GM12878 (cell line): Measurements from ENCODE around the gene COLQ. TPM values are rescaled to one million over a fixed set of nuclear protein-coding genes. Genes with fewer than 3 reads are reported as not detected.

Source experiments
- ATAC-seq: fragments of 200-7000 bp; cut with Tn5 transposase; 3 replicates; pipeline ENCODE4 v1.9.1; 2020; ENCODE audit warnings: mild to moderate bottlenecking, moderate library complexity
- BruUV-seq: library from RNA; stranded (reverse); fragments of 400-500 nt; replicated peaks from 2 replicates; lab custom pipeline; 2021; lab: Mats Ljungman, UMichigan
- CTCF ChIA-PET: fragments of 300-600 bp; sonication (Branson Sonifier 250); formaldehyde crosslinking; extraction: SDS; loops from one replicate; lab custom pipeline; 2021; ENCODE audit warnings: inconsistent platforms; lab: Yijun Ruan, JAX
- POLR2A ChIA-PET: fragments of 350-600 bp; formaldehyde crosslinking; extraction: SDS; loops from one replicate; lab custom pipeline; 2021; ENCODE audit warnings: inconsistent platforms; lab: Charles Lee
- RAD21 ChIA-PET: fragments of 300-600 bp; sonication (Branson Sonifier 250); formaldehyde crosslinking; loops from one replicate; lab custom pipeline; 2023; ENCODE audit warnings: antibody characterized with exemption; ENCODE audit not compliant: unreplicated experiment; lab: Charles Lee
- SMC1A ChIA-PET: fragments of 300-600 bp; sonication (Branson Sonifier 250); formaldehyde crosslinking; loops from one replicate; lab custom pipeline; 2023; ENCODE audit not compliant: unreplicated experiment, uncharacterized antibody; lab: Charles Lee
- DNase-seq: peaks from one replicate; pipeline ENCODE4 v3.0.0-alpha.2; 2011; ENCODE audit warnings: low read depth, low spot score
- FAIRE-seq: peaks from 3 replicates; lab custom pipeline; 2011; peaks lifted over from hg19 to GRCh38; lab: Jason Lieb, UNC
- H2AFZ ChIP-seq: 2 replicates; pipeline ENCODE4 v1.6.0; 2011; ENCODE audit warnings: low read depth, low read length, control low read depth; ENCODE audit not compliant: control insufficient read depth
- H3K27ac ChIP-seq: 2 replicates; pipeline ENCODE4 v1.5.1; 2011; ENCODE audit warnings: control low read depth; ENCODE audit not compliant: control insufficient read depth, insufficient read depth
- H3K27me3 ChIP-seq, 2 experiments: replicated peaks in 1 of 2; 2 replicates each; pipeline versions ENCODE4 v1.6.0 to v1.6.1; 2011; ENCODE audit warnings: low read length in 1 of 2; ENCODE audit not compliant: control insufficient read depth in 2 of 2, insufficient read depth in 2 of 2
- H3K36me3 ChIP-seq, 2 experiments: 2 replicates each; pipeline ENCODE4 v1.5.1; 2011; ENCODE audit warnings: low read length in 1 of 2; ENCODE audit not compliant: control insufficient read depth in 2 of 2, insufficient read depth in 2 of 2
- H3K4me1 ChIP-seq: 2 replicates; pipeline ENCODE4 v1.6.1; 2011; ENCODE audit warnings: mild to moderate bottlenecking, low read length, moderate library complexity, mixed read lengths; ENCODE audit not compliant: control insufficient read depth, insufficient read depth
- H3K4me2 ChIP-seq: 2 replicates; pipeline ENCODE4 v1.6.0; 2011; ENCODE audit warnings: control low read depth; ENCODE audit not compliant: control insufficient read depth, insufficient read depth
- H3K4me3 ChIP-seq: fragments of 200-600 bp; sonication (generic); 2 replicates; pipeline ENCODE4 v1.5.1; 2016
- H3K79me2 ChIP-seq: 2 replicates; pipeline ENCODE4 v1.6.0; 2011; ENCODE audit warnings: low read length; ENCODE audit not compliant: control insufficient read depth, insufficient read depth
- H3K9ac ChIP-seq: 2 replicates; pipeline ENCODE4 v1.8.0; 2011; ENCODE audit warnings: low read length, control low read depth, mixed read lengths; ENCODE audit not compliant: control insufficient read depth, insufficient read depth
- H3K9me3 ChIP-seq: replicated peaks from 3 replicates; pipeline ENCODE4 v1.5.1; 2011; ENCODE audit warnings: mild to moderate bottlenecking, low read length; ENCODE audit not compliant: control insufficient read depth, insufficient read depth
- H4K20me1 ChIP-seq: 2 replicates; pipeline ENCODE4 v1.6.0; 2011; ENCODE audit not compliant: control insufficient read depth, insufficient read depth
- CHD4 ChIP-seq: fragments of 200-600 bp; sonication (generic); IDR thresholded peaks from 2 replicates; pipeline ENCODE4 v1.6.1; 2016; ENCODE audit warnings: mild to moderate bottlenecking
- CREB1 ChIP-seq: IDR thresholded peaks from 2 replicates; pipeline ENCODE4 v1.6.1; 2012; ENCODE audit warnings: low read depth, mild to moderate bottlenecking, inconsistent platforms
- KDM1A ChIP-seq: fragments of 200-600 bp; sonication (generic); IDR thresholded peaks from 2 replicates; pipeline ENCODE4 v1.6.1; 2016; ENCODE audit warnings: borderline replicate concordance
- NFXL1 ChIP-seq: fragments of 450-650 bp; IDR thresholded peaks from 2 replicates; pipeline ENCODE4 v1.6.1; 2017; ENCODE audit warnings: antibody characterized with exemption, mild to moderate bottlenecking, borderline replicate concordance
- NR2F1 ChIP-seq: fragments of 450-650 bp; conservative IDR thresholded peaks from 2 replicates; pipeline ENCODE4 v1.6.1; 2017; ENCODE audit warnings: mild to moderate bottlenecking
- RELA ChIP-seq: fragments of 450-650 bp; IDR thresholded peaks from 2 replicates; pipeline ENCODE4 v1.8.0; 2014; ENCODE audit warnings: borderline replicate concordance; ENCODE audit not compliant: partially characterized antibody
- ZNF24 ChIP-seq: fragments of 450-650 bp; IDR thresholded peaks from 2 replicates; pipeline ENCODE4 v1.6.1; 2017; ENCODE audit warnings: antibody characterized with exemption, mild to moderate bottlenecking
- ZZZ3 ChIP-seq: IDR thresholded peaks from 2 replicates; pipeline ENCODE4 v1.6.1; 2011; ENCODE audit warnings: low read depth; ENCODE audit not compliant: control insufficient read depth, insufficient read length
- WGBS: methylation state at CpG from one replicate; pipeline ENCODE4 v1.1.6; 2016; ENCODE audit warnings: low lambda C conversion rate; ENCODE audit not compliant: insufficient replicate concordance, insufficient coverage; ENCODE audit errors: missing lambda C conversion rate; 5-methylcytosine and 5-hydroxymethylcytosine counted together
- in situ Hi-C: fragments of 300-500 bp; cut with MboI; formaldehyde crosslinking; loops from 9 replicates; pipeline ENCODE4 v1.14.3; 2018; ENCODE audit warnings: mixed read lengths
- intact Hi-C: fragments of 100-400 bp; cut with micrococcal nuclease; formaldehyde crosslinking; loops from one replicate; pipeline ENCODE4 v1.14.2; 2022; ENCODE audit not compliant: unreplicated experiment
- polyA plus RNA-seq, 11 experiments: library from polyadenylated mRNA; depleted of rRNA in 4 of 11; unstranded in 6 of 11; stranded (reverse) in 5 of 11; fragments of >200 nt; fragmentation: Nextera tagmentation in 4 of 11; fragmentation: Illumina TruSeq in 1 of 11; extraction: Ambion mirVana in 4 of 11; extraction: Trizol in 1 of 11; gene quantifications; 1 replicate in 1 of 11; 2 replicates in 10 of 11; pipeline versions ENCODE4 v1.2.1 to v1.2.3, GENCODE V29; 2011 to 2016; ENCODE audit warnings: inconsistent platforms in 2 of 11, missing spikeins in 2 of 11, low read depth in 1 of 11
- total RNA-seq, 4 experiments: library from RNA; depleted of rRNA in 3 of 4; stranded (reverse); fragments of >200 nt in 3 of 4; fragmentation: Illumina TruSeq in 1 of 4; extraction: Trizol in 1 of 4; gene quantifications; 2 replicates each; pipeline versions ENCODE4 v1.2.1 to v1.2.3, GENCODE V29; 2013 to 2021
- TF ChIP-seq, protein P1 (sequence below): IDR thresholded peaks from 2 replicates; pipeline ENCODE4 v1.6.1; 2012; ENCODE audit warnings: low read depth, low read length, improper control_type of control experiment
- TF ChIP-seq, protein P2 (sequence below), 3 experiments: IDR thresholded peaks in 2 of 3; conservative IDR thresholded peaks in 1 of 3; 2 replicates each; pipeline ENCODE4 v1.5.1; 2011; ENCODE audit warnings: low read depth in 3 of 3, low read length in 3 of 3, mild to moderate bottlenecking in 3 of 3, control low read depth in 2 of 3, moderate library complexity in 2 of 3, inconsistent platforms in 1 of 3, mixed read lengths in 1 of 3; ENCODE audit not compliant: control insufficient read depth in 2 of 3, insufficient read depth in 1 of 3; ENCODE audit errors: extremely low read depth in 1 of 3
- TF ChIP-seq, protein P3 (sequence below): fragments of 450-650 bp; formaldehyde crosslinking; IDR thresholded peaks from 2 replicates; pipeline ENCODE4 v1.4.0; 2020; ENCODE audit warnings: mild to moderate bottlenecking, moderate library complexity
- TF ChIP-seq, protein P4 (sequence below): IDR thresholded peaks from 2 replicates; pipeline ENCODE4 v1.6.1; 2011; ENCODE audit warnings: low read depth, low read length, improper control_type of control experiment, borderline replicate concordance
- TF ChIP-seq, protein P5 (sequence below): fragments of 450-650 bp; IDR thresholded peaks from 2 replicates; pipeline ENCODE4 v1.6.1; 2017; ENCODE audit warnings: mild to moderate bottlenecking, moderate library complexity

The COLQ gene
- total and polyA plus RNA-seq, 10 of the 15 experiments (the other 5 are each of a cell fraction or from before 2014, with no cell fraction given), result 0.13 to 2.7 (median 0.70) TPM

DNA sequence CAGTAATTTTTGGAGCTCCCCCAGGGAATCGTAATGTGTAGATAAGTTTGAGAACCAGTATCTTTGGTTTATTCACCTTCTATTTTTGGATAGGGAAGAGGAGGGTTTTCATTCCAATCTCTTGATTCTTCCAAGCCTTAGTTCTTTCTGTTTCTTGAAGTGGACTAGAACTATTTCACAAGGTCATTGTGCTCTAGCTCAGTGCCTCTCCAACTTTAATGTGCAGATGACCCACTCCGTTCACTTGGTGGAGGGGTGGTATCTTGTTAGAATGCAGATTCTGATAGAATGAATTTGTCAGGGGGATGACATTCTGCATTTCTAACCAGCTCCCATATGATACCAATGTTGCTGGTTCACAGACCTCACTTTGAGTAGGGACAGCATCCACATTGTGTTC is 35.5 kb downstream of the COLQ start:
- ATAC-seq (no peak), DNase-seq (no peak), FAIRE-seq (no peak)
- Histone ChIP-seq H3K79me2 (no peaks in the 10 kb centered on the region), H3K4me3 (no peak overlapping the region), H2AFZ (no peak overlapping the region), H3K4me2 (no peak overlapping the region), H3K27me3 (no peaks in the 10 kb centered on the region), H3K36me3 (no peaks in the 10 kb centered on the region), H4K20me1 (no peaks in the 10 kb centered on the region), H3K4me1 (peaks cover 4% of the 10 kb centered on the region; the same call in 1 of the 2 replicates), H3K27ac (no peak overlapping the region), H3K9me3 (no peaks in the 10 kb centered on the region; the same call in 2 of the 3 replicates), H3K9ac (no peak overlapping the region)
- intact Hi-C loops, result no loop called here
- ChIA-PET SMC1A (no interaction called here), CTCF (no interaction called here), POLR2A (no interaction called here), RAD21 (no interaction called here)
- BruUV-seq, result no TSS peak
- in situ Hi-C loops, result no loop called here
- WGBS, result 100% methylated on average over 2 of the region's 2 CpGs
- no peak for TF ChIP-seq CHD4
- TF ChIP-seq KDM1A, result no peak
- no peak for TF ChIP-seq ZZZ3
- no peak for TF ChIP-seq NFXL1
- TF ChIP-seq, protein P1, sequence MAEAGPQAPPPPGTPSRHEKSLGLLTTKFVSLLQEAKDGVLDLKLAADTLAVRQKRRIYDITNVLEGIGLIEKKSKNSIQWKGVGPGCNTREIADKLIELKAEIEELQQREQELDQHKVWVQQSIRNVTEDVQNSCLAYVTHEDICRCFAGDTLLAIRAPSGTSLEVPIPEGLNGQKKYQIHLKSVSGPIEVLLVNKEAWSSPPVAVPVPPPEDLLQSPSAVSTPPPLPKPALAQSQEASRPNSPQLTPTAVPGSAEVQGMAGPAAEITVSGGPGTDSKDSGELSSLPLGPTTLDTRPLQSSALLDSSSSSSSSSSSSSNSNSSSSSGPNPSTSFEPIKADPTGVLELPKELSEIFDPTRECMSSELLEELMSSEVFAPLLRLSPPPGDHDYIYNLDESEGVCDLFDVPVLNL, result no peak
- TF ChIP-seq, protein P2, sequence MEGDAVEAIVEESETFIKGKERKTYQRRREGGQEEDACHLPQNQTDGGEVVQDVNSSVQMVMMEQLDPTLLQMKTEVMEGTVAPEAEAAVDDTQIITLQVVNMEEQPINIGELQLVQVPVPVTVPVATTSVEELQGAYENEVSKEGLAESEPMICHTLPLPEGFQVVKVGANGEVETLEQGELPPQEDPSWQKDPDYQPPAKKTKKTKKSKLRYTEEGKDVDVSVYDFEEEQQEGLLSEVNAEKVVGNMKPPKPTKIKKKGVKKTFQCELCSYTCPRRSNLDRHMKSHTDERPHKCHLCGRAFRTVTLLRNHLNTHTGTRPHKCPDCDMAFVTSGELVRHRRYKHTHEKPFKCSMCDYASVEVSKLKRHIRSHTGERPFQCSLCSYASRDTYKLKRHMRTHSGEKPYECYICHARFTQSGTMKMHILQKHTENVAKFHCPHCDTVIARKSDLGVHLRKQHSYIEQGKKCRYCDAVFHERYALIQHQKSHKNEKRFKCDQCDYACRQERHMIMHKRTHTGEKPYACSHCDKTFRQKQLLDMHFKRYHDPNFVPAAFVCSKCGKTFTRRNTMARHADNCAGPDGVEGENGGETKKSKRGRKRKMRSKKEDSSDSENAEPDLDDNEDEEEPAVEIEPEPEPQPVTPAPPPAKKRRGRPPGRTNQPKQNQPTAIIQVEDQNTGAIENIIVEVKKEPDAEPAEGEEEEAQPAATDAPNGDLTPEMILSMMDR (IDR thresholded peaks at IDR 0.05 in 2 of 3, conservative IDR thresholded peaks at IDR 0.05 in 1 of 3; ENCODE audit: control insufficient read depth in 2 of 3, extremely low read depth in 1 of 3, insufficient read depth in 1 of 3, low read depth in 3 of 3, low read length in 3 of 3), result no peak
- TF ChIP-seq, protein P3, sequence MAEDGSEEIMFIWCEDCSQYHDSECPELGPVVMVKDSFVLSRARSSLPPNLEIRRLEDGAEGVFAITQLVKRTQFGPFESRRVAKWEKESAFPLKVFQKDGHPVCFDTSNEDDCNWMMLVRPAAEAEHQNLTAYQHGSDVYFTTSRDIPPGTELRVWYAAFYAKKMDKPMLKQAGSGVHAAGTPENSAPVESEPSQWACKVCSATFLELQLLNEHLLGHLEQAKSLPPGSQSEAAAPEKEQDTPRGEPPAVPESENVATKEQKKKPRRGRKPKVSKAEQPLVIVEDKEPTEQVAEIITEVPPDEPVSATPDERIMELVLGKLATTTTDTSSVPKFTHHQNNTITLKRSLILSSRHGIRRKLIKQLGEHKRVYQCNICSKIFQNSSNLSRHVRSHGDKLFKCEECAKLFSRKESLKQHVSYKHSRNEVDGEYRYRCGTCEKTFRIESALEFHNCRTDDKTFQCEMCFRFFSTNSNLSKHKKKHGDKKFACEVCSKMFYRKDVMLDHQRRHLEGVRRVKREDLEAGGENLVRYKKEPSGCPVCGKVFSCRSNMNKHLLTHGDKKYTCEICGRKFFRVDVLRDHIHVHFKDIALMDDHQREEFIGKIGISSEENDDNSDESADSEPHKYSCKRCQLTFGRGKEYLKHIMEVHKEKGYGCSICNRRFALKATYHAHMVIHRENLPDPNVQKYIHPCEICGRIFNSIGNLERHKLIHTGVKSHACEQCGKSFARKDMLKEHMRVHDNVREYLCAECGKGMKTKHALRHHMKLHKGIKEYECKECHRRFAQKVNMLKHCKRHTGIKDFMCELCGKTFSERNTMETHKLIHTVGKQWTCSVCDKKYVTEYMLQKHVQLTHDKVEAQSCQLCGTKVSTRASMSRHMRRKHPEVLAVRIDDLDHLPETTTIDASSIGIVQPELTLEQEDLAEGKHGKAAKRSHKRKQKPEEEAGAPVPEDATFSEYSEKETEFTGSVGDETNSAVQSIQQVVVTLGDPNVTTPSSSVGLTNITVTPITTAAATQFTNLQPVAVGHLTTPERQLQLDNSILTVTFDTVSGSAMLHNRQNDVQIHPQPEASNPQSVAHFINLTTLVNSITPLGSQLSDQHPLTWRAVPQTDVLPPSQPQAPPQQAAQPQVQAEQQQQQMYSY (CRISPR knock-in tag), result no peak
- TF ChIP-seq ZNF24, result no peak
- TF ChIP-seq CREB1, result no peak
- TF ChIP-seq, protein P4, sequence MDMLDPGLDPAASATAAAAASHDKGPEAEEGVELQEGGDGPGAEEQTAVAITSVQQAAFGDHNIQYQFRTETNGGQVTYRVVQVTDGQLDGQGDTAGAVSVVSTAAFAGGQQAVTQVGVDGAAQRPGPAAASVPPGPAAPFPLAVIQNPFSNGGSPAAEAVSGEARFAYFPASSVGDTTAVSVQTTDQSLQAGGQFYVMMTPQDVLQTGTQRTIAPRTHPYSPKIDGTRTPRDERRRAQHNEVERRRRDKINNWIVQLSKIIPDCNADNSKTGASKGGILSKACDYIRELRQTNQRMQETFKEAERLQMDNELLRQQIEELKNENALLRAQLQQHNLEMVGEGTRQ, result no peak
- TF ChIP-seq NR2F1, result no peak
- TF ChIP-seq, protein P5, sequence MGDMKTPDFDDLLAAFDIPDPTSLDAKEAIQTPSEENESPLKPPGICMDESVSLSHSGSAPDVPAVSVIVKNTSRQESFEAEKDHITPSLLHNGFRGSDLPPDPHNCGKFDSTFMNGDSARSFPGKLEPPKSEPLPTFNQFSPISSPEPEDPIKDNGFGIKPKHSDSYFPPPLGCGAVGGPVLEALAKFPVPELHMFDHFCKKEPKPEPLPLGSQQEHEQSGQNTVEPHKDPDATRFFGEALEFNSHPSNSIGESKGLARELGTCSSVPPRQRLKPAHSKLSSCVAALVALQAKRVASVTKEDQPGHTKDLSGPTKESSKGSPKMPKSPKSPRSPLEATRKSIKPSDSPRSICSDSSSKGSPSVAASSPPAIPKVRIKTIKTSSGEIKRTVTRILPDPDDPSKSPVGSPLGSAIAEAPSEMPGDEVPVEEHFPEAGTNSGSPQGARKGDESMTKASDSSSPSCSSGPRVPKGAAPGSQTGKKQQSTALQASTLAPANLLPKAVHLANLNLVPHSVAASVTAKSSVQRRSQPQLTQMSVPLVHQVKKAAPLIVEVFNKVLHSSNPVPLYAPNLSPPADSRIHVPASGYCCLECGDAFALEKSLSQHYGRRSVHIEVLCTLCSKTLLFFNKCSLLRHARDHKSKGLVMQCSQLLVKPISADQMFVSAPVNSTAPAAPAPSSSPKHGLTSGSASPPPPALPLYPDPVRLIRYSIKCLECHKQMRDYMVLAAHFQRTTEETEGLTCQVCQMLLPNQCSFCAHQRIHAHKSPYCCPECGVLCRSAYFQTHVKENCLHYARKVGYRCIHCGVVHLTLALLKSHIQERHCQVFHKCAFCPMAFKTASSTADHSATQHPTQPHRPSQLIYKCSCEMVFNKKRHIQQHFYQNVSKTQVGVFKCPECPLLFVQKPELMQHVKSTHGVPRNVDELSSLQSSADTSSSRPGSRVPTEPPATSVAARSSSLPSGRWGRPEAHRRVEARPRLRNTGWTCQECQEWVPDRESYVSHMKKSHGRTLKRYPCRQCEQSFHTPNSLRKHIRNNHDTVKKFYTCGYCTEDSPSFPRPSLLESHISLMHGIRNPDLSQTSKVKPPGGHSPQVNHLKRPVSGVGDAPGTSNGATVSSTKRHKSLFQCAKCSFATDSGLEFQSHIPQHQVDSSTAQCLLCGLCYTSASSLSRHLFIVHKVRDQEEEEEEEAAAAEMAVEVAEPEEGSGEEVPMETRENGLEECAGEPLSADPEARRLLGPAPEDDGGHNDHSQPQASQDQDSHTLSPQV, result no peak
- no peak for TF ChIP-seq RELA
